ENCODE measurements around the gene PILRB. TPM values are rescaled to one million over a fixed set of nuclear protein-coding genes. Genes with fewer than 3 reads are reported as not detected.

The PILRB gene
- total RNA-seq, 6 experiments from 2014 or later = 12.0 to 36.2 (median 22.7) TPM

GRCh38 chr7:100413889-100414288 is 56.0 kb downstream of the PILRB start:
- 88% methylated on average over 1 of the region's 1 CpG for WGBS (ENCODE audit: insufficient coverage, low coverage, low lambda C conversion rate, missing lambda C conversion rate)
- TF ChIP-seq CTCF (IDR thresholded peaks at IDR 0.05) = no peak
- no peak for TF ChIP-seq POLR2A (IDR thresholded peaks at IDR 0.05)
- DNase-seq = no peak
- Histone ChIP-seq H3K27me3 (no peaks in the 10 kb centered on the region), H3K4me1 (no peaks in the 10 kb centered on the region), H3K27ac (no peak overlapping the region), H3K9me3 (no peaks in the 10 kb centered on the region), H3K36me3 (no peaks in the 10 kb centered on the region), H3K4me3 (no peak overlapping the region)
- ATAC-seq = no peak
- intact Hi-C loops (cut with DNase I) = no loop called here

DNA sequence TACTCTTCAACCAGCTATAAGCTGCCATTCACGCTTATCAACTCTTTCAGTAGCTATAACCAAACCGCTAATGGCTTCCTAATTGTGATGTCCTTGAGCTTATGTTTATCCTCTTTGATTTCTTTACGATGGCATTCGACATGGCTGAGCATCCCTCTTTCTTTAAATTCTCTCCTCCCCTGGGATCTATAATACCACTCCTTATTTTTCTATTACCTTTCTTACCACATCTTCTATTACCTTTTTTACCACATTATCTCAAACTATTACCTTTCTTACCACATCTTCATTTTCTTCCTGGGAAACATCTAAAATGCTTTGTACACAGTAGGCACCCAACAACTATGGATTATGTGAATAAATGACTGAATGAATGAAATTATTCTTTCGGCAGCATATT is 57.5 kb downstream of the PILRB start:
- ATAC-seq (no peak), DNase-seq (no peak)
- Histone ChIP-seq H3K9me3 (no peaks in the 10 kb centered on the region), H3K4me1 (no peaks in the 10 kb centered on the region), H3K36me3 (no peaks in the 10 kb centered on the region), H3K4me3 (no peak overlapping the region), H3K27me3 (no peaks in the 10 kb centered on the region), H3K27ac (no peak overlapping the region)
- intact Hi-C loops (cut with DNase I) = no loop called here
- TF ChIP-seq CTCF (IDR thresholded peaks at IDR 0.05) (no peak), POLR2A (IDR thresholded peaks at IDR 0.05) (no peak)
- WGBS (ENCODE audit: insufficient coverage, low coverage, low lambda C conversion rate, missing lambda C conversion rate) = 88% methylated on average over 5 of the region's 5 CpGs

Small RNA genes within 50 kb of the gene (small RNA-seq; reads per million reads assigned to genes)
- 0 reads per million in 2 experiments for gene RF00019

Other genes with a start within 250 kb of the PILRB start
- 10 to 100 TPM; 11.1 to 27.2 (median 15.8) TPM for gene TAF6, start 238.8 kb upstream of the PILRB start, total RNA-seq
- 1 to 10 TPM; 2.9 to 4.9 (median 3.9) TPM for gene CNPY4, start 238.5 kb upstream of the PILRB start, total RNA-seq
- 1 to 10 TPM in 3 of 6 experiments, under 1 TPM in 3; 0.35 to 2.7 (median 1.1) TPM for gene MBLAC1, start 231.2 kb upstream of the PILRB start, total RNA-seq
- gene LAMTOR4, start 209.2 kb upstream of the PILRB start, total RNA-seq = 10 to 100 TPM; 35.8 to 66.6 (median 44.9) TPM
- 10 to 100 TPM in 4 of 6 experiments, 1 to 10 TPM in 2; 8.2 to 14.6 (median 10.3) TPM for gene TRAPPC14, start 199.4 kb upstream of the PILRB start, total RNA-seq
- 1 to 10 TPM in 1 of 6 experiments, under 1 TPM in 4, not detected in 1; 0.12 to 1.1 (median 0.56) TPM for gene GAL3ST4, start 189.5 kb upstream of the PILRB start, total RNA-seq
- under 1 TPM in 2 of 6 experiments, not detected in 4; 0.35 to 0.40 TPM for gene GPC2, start 180.7 kb upstream of the PILRB start, total RNA-seq
- 1 to 10 TPM in 4 of 6 experiments, under 1 TPM in 2; 0.81 to 5.9 (median 4.4) TPM for gene STAG3, start 180.2 kb upstream of the PILRB start, total RNA-seq
- gene PVRIG, start 138.2 kb upstream of the PILRB start, total RNA-seq = under 1 TPM in 3 of 6 experiments, not detected in 3; 0.17 to 0.89 (median 0.37) TPM
- gene SPDYE3, start 50.4 kb upstream of the PILRB start, total RNA-seq = not detected
- 1 to 10 TPM; 1.4 to 7.1 (median 4.0) TPM for gene PILRA, start 15.4 kb downstream of the PILRB start, total RNA-seq
- gene ZCWPW1, start 70.6 kb downstream of the PILRB start, total RNA-seq = 1 to 10 TPM in 5 of 6 experiments, under 1 TPM in 1; 0.86 to 5.7 (median 2.7) TPM
- gene MEPCE, start 71.7 kb downstream of the PILRB start, total RNA-seq = 10 to 100 TPM; 17.1 to 25.1 (median 20.7) TPM
- 10 to 100 TPM in 5 of 6 experiments, 1 to 10 TPM in 1; 9.8 to 26.8 (median 13.2) TPM for gene PPP1R35, start 78.4 kb downstream of the PILRB start, total RNA-seq
- not detected for gene SPACDR, start 106.1 kb downstream of the PILRB start, total RNA-seq
- 10 to 100 TPM; 12.5 to 20.5 (median 17.0) TPM for gene TSC22D4, start 121.1 kb downstream of the PILRB start, total RNA-seq
- gene NYAP1, start 125.8 kb downstream of the PILRB start, total RNA-seq = under 1 TPM; 0.06 to 0.74 (median 0.32) TPM
- 10 to 100 TPM; 52.9 to 86.3 (median 69.8) TPM for gene AGFG2, start 181.1 kb downstream of the PILRB start, total RNA-seq
- gene SAP25, start 215.8 kb downstream of the PILRB start, total RNA-seq = 1 to 10 TPM in 3 of 6 experiments, under 1 TPM in 1, not detected in 2; 0.53 to 4.5 (median 2.2) TPM
- gene LRCH4, start 228.0 kb downstream of the PILRB start, total RNA-seq = 10 to 100 TPM; 19.5 to 39.1 (median 24.7) TPM
- gene FBXO24, start 228.2 kb downstream of the PILRB start, total RNA-seq = 1 to 10 TPM in 1 of 6 experiments, under 1 TPM in 5; 0.25 to 1.0 (median 0.45) TPM
- 10 to 100 TPM; 10.9 to 48.5 (median 23.6) TPM for gene PCOLCE, start 244.2 kb downstream of the PILRB start, total RNA-seq

All from right lobe of liver (tissue), 6 donors.